Gastroesophageal sphincter (tissue), 3 donors: ENCODE measurements around the gene WDR64.
"Not testable (repeated sequence)": the region's sequence is repeated elsewhere in the genome, so short reads cannot be mapped to it uniquely, and the experiment has no call there.

Source experiments
- CTCF ChIP-seq, 4 experiments: fragments of 200-600 bp in 2 of 4; fragments of 450-650 bp in 2 of 4; sonication (generic) in 1 of 4; IDR thresholded peaks; one replicate each; pipeline ENCODE4 v1.5.1; 2017 to 2019; ENCODE audit warnings: antibody characterized with exemption in 4 of 4, mild to moderate bottlenecking in 2 of 4, moderate library complexity in 2 of 4
- POLR2A ChIP-seq, 2 donors: fragments of 450-650 bp; IDR thresholded peaks; one replicate each; pipeline ENCODE4 v1.6.1; 2017; ENCODE audit warnings: antibody characterized with exemption in 2 of 2, mild to moderate bottlenecking in 2 of 2, moderate library complexity in 1 of 2
- POLR2AphosphoS5 ChIP-seq: sonication (generic); formaldehyde crosslinking; IDR thresholded peaks from one replicate; pipeline ENCODE4 v1.6.1; 2017; ENCODE audit warnings: antibody characterized with exemption

DNA sequence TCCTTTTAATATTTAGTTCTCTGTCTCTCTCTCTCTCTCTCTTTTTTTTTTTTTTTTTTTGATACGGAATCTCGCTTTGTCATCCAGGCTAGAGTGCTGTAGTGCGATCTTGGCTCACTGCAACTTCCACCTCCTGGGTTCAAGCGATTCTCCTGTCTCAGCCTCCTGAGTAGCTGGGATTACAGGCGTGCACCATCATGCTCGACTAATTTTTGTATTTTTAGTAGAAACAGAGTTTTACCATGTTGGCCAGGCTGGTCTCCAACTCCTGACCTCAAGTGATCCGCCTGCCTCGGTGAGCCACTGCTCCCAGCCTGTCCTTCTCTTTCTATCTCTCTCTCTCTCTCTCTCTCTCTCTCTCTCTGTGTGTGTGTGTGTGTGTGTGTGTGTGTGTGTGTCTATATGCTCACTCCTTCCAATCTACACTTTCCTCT is 83.4 kb downstream of the WDR64 start:
- TF ChIP-seq POLR2AphosphoS5; CTCF (IDR thresholded peaks at IDR 0.05); POLR2A (IDR thresholded peaks at IDR 0.05): not testable (repeated sequence)
